GM19193 (cell line): ENCODE data around the gene TSPEAR.

ENCODE experiments used
- POLR2A ChIP-seq: IDR thresholded peaks from 4 replicates; pipeline ENCODE4 v1.6.1; 2011; ENCODE audit not compliant: insufficient read depth, insufficient read length; ENCODE audit errors: extremely low read depth

The TSPEAR gene

GRCh38 chr21:44494418-44494817, 217.0 kb downstream of the TSPEAR start:
- no peak for TF ChIP-seq POLR2A

- no peak for TF ChIP-seq POLR2A
Observed at GRCh38 chr21:44492567-44493385, 218.6 kb downstream of the TSPEAR start.

DNA sequence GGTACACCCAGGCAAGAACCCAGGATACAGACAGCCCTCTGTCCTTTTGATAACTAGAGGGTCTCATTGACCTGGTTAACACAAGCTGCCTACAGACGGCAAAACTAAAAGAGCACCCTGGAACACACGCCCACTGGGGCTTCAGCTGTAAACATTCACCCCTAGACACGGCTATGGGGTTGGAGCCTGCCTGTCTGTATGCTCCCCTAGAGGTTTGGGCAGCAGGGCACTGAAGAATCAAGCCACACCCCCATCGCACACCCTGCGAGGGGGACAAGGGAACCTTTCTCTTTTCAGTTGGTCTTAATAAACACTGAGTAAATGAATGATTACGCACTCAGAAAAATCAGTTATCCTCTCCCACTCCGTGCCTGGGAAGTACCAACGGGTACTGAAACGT, 220.6 kb downstream of the TSPEAR start:
- TF ChIP-seq POLR2A: no peak

- TF ChIP-seq POLR2A: no peak
Observed at GRCh38 chr21:44490405-44490804, 221.0 kb downstream of the TSPEAR start.

DNA sequence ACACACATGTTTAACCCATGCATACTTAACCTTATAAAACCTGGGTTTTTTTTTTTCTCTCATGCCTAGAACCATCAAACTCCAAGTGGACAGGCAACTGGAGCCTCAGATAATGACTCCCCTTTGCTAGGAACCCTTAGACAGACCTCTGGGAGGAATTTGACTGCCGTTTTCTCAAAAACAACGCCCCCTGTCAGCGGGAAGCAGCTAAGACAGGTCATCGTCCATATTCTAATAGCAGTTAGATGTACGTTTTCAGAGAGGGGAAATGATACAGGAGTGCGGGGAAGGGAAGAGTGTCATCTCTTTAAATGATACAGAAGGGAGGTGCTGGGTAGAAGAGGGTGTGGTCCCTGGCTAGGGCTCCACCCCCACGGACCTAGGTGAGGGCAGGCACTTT, 221.4 kb downstream of the TSPEAR start:
- TF ChIP-seq POLR2A: no peak

DNA sequence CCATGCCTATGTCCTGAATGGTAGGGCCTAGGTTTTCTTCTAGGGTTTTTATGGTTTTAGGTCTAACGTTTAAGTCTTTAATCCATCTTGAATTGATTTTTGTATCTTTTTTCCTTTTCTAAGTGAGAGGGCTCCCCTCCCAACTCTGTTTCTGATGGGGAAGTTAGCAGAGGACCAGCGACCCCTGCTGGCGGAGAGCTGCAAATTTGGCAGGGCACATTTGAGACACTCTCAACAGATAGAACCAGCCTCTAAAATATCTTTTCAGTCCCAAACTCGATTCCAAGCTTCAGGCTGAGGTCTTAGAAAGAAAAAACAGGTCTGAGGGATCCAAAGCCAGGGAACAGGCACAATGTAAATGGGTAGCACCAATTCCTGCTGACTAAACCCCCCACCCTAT, 223.5 kb downstream of the TSPEAR start:
- TF ChIP-seq POLR2A: no peak

DNA sequence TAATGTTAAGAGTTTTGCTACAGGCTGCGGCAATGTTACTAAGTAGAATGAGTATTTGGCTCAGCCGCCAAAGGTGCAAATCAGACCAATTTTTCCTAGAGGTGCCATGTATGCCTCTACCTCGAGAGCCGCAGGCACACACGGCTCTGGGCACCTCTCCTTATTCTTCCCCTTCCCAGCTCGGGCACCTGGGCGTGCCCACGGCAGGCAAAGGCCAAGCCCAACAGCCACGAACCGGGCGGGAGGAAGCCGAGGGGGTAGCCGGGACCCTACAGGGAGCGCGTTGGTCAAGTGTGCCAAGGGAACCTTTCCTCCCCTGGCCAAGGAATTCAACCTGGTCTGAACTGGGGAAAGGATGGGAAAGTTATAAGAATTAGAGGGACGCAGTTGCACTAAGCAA, 225.1 kb downstream of the TSPEAR start:
- no peak for TF ChIP-seq POLR2A

DNA sequence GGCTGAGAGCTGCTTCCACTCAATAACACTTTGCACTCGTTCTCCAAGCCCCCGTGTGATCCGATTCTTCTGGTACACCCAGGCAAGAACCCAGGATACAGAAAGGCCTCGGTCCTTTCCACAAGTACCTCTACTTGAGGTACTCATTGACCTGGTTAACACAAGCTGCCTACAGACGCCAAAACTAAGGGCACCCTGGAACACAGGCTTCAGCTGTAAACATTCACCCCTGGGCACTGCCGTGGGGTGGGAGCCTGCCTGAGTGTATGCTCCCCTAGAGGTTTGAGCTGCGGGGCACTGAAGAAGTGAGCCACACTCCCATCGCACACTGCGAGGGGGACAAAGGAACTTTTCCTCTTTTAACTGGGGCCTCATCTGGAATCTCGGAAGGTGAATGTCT, 225.6 kb downstream of the TSPEAR start:
- TF ChIP-seq POLR2A: no peak

DNA sequence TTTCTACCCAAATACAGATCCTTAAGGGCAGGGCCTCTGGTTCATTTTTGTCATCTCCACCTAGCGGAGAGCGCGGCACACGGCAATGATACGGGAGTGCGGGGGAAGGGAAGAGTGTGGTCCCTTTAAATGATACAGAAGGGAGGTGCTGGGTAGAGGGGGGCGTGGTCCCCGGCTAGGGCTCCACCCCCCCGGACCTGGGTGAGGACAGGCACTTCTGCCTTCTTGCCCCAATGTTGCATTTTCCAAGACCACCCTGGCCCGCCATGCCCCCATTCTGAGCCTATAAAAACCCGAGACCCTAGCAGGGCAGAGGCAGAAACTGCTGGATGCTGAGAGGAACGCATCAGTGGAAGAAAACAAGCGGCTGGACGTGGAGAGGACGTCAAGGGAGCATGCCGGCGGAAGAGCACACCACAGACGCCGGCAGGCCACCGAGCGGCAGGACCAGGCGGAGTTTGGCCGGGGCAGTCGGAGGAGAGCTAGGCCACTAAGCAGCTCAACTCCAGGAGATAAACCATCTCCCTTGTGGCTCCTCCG, 226.0 kb downstream of the TSPEAR start:
- no peak for TF ChIP-seq POLR2A

GRCh38 chr21:44484498-44485253, 226.7 kb downstream of the TSPEAR start:
- no peak for TF ChIP-seq POLR2A

GRCh38 chr21:44483288-44484237, 227.8 kb downstream of the TSPEAR start:
- no peak for TF ChIP-seq POLR2A

GRCh38 chr21:44482581-44483287, 228.6 kb downstream of the TSPEAR start:
- no peak for TF ChIP-seq POLR2A

- TF ChIP-seq POLR2A: no peak
Observed at GRCh38 chr21:44480200-44481053, 230.9 kb downstream of the TSPEAR start.
